ENCODE measurements around the gene PBX2. TPM values are rescaled to one million over a fixed set of nuclear protein-coding genes. Genes with fewer than 3 reads are reported as not detected.

PBX2 gene
- total and polyA plus RNA-seq, 2 of the 4 experiments (the other 2 are of a cell fraction): 17.7 to 56.8 TPM

DNA sequence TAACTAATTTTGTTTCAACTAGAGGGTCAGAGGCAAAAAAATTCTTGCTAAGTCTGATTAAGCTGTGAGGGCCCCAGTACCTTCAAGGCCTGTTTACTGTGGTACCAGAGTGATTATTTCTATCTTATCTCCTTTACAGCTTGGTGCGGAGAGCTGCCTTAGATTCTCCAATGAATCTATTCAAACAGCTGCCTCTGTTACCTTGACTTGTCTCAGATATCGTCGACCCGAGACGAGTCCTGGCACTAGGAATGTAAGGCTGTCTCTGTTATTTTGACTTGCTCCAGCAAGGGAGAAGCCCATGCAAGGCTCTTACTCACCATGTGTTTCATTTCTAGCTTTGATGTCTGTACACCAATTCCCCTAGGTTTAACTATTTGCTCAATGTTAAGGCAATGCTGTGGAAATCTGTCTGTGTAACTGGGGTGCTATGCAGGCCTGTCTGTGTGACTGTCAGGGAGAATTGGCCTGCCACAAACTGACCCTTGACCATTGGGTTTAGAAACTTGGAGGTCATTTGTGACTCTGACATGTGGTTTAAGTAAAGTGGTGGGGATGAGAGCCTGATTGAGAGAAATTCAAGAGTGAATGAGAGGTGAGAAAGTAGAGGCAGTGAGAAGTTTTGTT is 49.5 kb downstream of the PBX2 start:
- ChIA-PET CTCF (interaction anchor here (0.9 kb wide), 1 partner anchor 21 kb away, joined by 3 read pairs; no protein-coding TSS in a partner anchor), POLR2A (ENCODE audit: unreplicated experiment) (no interaction called here)
- no peak for DNase-seq
- Histone ChIP-seq H2AK9ac (replicated peaks; ENCODE audit: low read depth, low read length, poor library complexity) (no peak overlapping the region), H3K18ac (ENCODE audit: low read depth, low read length) (no peak overlapping the region), H3K9me1 (ENCODE audit: insufficient read depth, low read length) (no peaks in the 10 kb centered on the region; the same call in 1 of the 2 replicates), H3K79me1 (ENCODE audit: low read depth in 1 of 2, low read length in 2 of 2) (no peaks in the 10 kb centered on the region), H3K4me1 (ENCODE audit: control insufficient read depth, insufficient read depth, low read length) (peaks cover 7% of the 10 kb centered on the region; the same call in 1 of the 2 replicates), H2AK5ac (ENCODE audit: low read depth, low read length) (no peak overlapping the region), H3K4ac (ENCODE audit: low read depth, low read length) (no peak overlapping the region), H3K56ac (ENCODE audit: extremely low read depth, insufficient read depth, low read length) (no peak overlapping the region), H3K9ac (ENCODE audit: low read depth, low read length) (no peak overlapping the region), H3K4me2 (ENCODE audit: low read depth, low read length) (no peak overlapping the region; the same call in 1 of the 2 replicates), H2BK15ac (ENCODE audit: low read depth, low read length) (no peak overlapping the region), H3K9me3 (ENCODE audit: control insufficient read depth, insufficient read depth, low read length) (no peaks in the 10 kb centered on the region), H4K8ac (ENCODE audit: low read depth in 2 of 2, low read length in 2 of 2) (no peak overlapping the region), H2BK5ac (ENCODE audit: low read depth, low read length, poor library complexity, severe bottlenecking) (no peak overlapping the region), H3K27ac (ENCODE audit: insufficient read depth, low read length) (no peak overlapping the region), H4K91ac (ENCODE audit: insufficient read depth, low read depth, low read length) (no peak overlapping the region), H2BK120ac (ENCODE audit: low read depth, low read length) (no peak overlapping the region), H3K4me3 (ENCODE audit: insufficient read depth, low read depth, low read length) (no peak overlapping the region), H2BK20ac (ENCODE audit: low read depth, low read length) (no peak overlapping the region), H4K5ac (ENCODE audit: low read depth, low read length) (no peak overlapping the region), H2AFZ (replicated peaks; ENCODE audit: low read length, poor library complexity) (no peak overlapping the region), H3K14ac (replicated peaks; ENCODE audit: low read depth, low read length) (no peak overlapping the region), H3K27me3 (ENCODE audit: control insufficient read depth, insufficient read depth, low read length) (peaks cover 1% of the 10 kb centered on the region; the same call in 1 of the 2 replicates), H4K20me1 (ENCODE audit: insufficient read depth, low read length) (no peaks in the 10 kb centered on the region), H3K23ac (ENCODE audit: low read depth, low read length) (no peak overlapping the region), H3K36me3 (ENCODE audit: control insufficient read depth, insufficient read depth, low read length) (no peaks in the 10 kb centered on the region)
- peak; percentile 48 for ATAC-seq (ENCODE audit: low read depth)
- TF ChIP-seq, protein P1, sequence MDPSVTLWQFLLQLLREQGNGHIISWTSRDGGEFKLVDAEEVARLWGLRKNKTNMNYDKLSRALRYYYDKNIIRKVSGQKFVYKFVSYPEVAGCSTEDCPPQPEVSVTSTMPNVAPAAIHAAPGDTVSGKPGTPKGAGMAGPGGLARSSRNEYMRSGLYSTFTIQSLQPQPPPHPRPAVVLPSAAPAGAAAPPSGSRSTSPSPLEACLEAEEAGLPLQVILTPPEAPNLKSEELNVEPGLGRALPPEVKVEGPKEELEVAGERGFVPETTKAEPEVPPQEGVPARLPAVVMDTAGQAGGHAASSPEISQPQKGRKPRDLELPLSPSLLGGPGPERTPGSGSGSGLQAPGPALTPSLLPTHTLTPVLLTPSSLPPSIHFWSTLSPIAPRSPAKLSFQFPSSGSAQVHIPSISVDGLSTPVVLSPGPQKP (IDR thresholded peaks at IDR 0.05; ENCODE audit: borderline replicate concordance, low read depth, low read length): no peak
- no peak for TF ChIP-seq SMC3 (IDR thresholded peaks at IDR 0.05; ENCODE audit: low read depth, low read length)
- TF ChIP-seq POLR2A (IDR thresholded peaks at IDR 0.05; ENCODE audit: low read depth, low read length): no peak
- dilution Hi-C loops (cut with HindIII; ENCODE audit: low sequenced_read_pairs, unreplicated experiment): no loop called here
- intact Hi-C loops (cut with micrococcal nuclease): no loop called here
- no TSS peak for BruUV-seq (replicated peaks)
- in situ Hi-C loops (cut with MboI; ENCODE audit: low sequenced_read_pairs): no loop called here
- 60% methylated on average over 1 of the region's 5 CpGs; no CpG with 5 or more reads in 1 of the 2 experiments for WGBS, 2 experiments (ENCODE audit: extremely low coverage in 2 of 2, insufficient read length in 1 of 2)
